Ascending aorta (tissue), 2 donors: ENCODE data around the gene INHBC. TPM values are rescaled to one million over a fixed set of nuclear protein-coding genes. Genes with fewer than 3 reads are reported as not detected.
A peak's percentile ranks its signal among the peaks of the same experiment; 100 is the strongest.
"Not testable (repeated sequence)": the region's sequence is repeated elsewhere in the genome, so short reads cannot be mapped to it uniquely, and the experiment has no call there.

ENCODE experiments used
- DNase-seq, 2 donors: peaks; one replicate each; pipeline ENCODE4 v3.0.0-alpha.2; 2019; ENCODE audit warnings: low spot score in 2 of 2
- H3K27ac ChIP-seq, 2 donors: fragments of 200-600 bp; sonication (generic); one replicate each; pipeline ENCODE4 v1.5.1; 2016 to 2017; ENCODE audit warnings: mild to moderate bottlenecking in 1 of 2
- H3K27me3 ChIP-seq: fragments of 200-600 bp; sonication (generic); one replicate; pipeline ENCODE4 v1.5.1; 2017
- H3K36me3 ChIP-seq, 2 donors: fragments of 200-600 bp; sonication (generic); one replicate each; pipeline ENCODE4 v1.5.1; 2016
- H3K4me1 ChIP-seq, 2 donors: fragments of 200-600 bp; sonication (generic); one replicate each; pipeline ENCODE4 v1.5.1; 2016 to 2017; ENCODE audit warnings: mild to moderate bottlenecking in 1 of 2
- H3K4me3 ChIP-seq, 2 donors: fragments of 200-600 bp; sonication (generic); one replicate each; pipeline ENCODE4 v1.5.1; 2016 to 2017; ENCODE audit warnings: mild to moderate bottlenecking in 1 of 2
- H3K9me3 ChIP-seq, 2 donors: fragments of 200-600 bp; sonication (generic); one replicate each; pipeline ENCODE4 v1.5.1; 2016
- CTCF ChIP-seq, 3 experiments: fragments of 200-600 bp in 2 of 3; fragments of 450-650 bp in 1 of 3; sonication (generic) in 2 of 3; IDR thresholded peaks; one replicate each; pipeline ENCODE4 v1.5.1; 2016 to 2019; ENCODE audit warnings: antibody characterized with exemption in 3 of 3, mild to moderate bottlenecking in 1 of 3, moderate library complexity in 1 of 3
- intact Hi-C: fragments of 100-400 bp; cut with DNase I; formaldehyde crosslinking; loops from one replicate; pipeline ENCODE4 v1.15.1; 2023
- total RNA-seq: library from RNA; depleted of rRNA; stranded (reverse); fragments of >200 nt; gene quantifications from one replicate; pipeline ENCODE4 v1.1.0, GENCODE V29; 2016

The INHBC gene
- total RNA-seq, 1 donor from 2014 or later = not detected

- no peak for TF ChIP-seq CTCF (IDR thresholded peaks at IDR 0.05)
- peaks cover 8 to 10% of the 10 kb centered on the region in 2 donors for H3K4me1 ChIP-seq
- intact Hi-C loops = loop anchor here (2.0 kb wide), 2 partner anchors 28 to 32 kb away; partner anchors contain the start of gene DDIT3
- peak overlapping the region; percentile 63 to 84 for H3K27ac ChIP-seq
- H3K27me3 ChIP-seq = no peaks in the 10 kb centered on the region
- H3K9me3 ChIP-seq = no peaks in the 10 kb centered on the region
- H3K36me3 ChIP-seq = peaks cover 21 to 23% of the 10 kb centered on the region in 2 donors
- DNase-seq = no peak
- peak overlapping the region; percentile 75 for H3K4me3 ChIP-seq
Measured at GRCh38 chr12:57488402-57489156, 54.0 kb downstream of the INHBC start.

GRCh38 chr12:57489157-57489641 lies 54.6 kb downstream of the INHBC start:
- intact Hi-C loops = loop anchor here (2.0 kb wide), 2 partner anchors 28 to 32 kb away; partner anchors contain the start of gene DDIT3
- TF ChIP-seq CTCF (IDR thresholded peaks at IDR 0.05) = no peak
- no peaks in the 10 kb centered on the region for H3K9me3 ChIP-seq
- H3K27me3 ChIP-seq = no peaks in the 10 kb centered on the region
- H3K36me3 ChIP-seq = peaks cover 21 to 27% of the 10 kb centered on the region in 2 donors
- no peak overlapping the region for H3K27ac ChIP-seq
- H3K4me3 ChIP-seq = peak overlapping the region in 1 of 2 donors; percentile 75
- peaks cover 8 to 10% of the 10 kb centered on the region in 2 donors for H3K4me1 ChIP-seq
- no peak for DNase-seq

GRCh38 chr12:57490126-57490525 lies 55.5 kb downstream of the INHBC start:
- TF ChIP-seq CTCF (IDR thresholded peaks at IDR 0.05) = no peak
- Histone ChIP-seq H3K27ac (no peak overlapping the region), H3K4me3 (no peak overlapping the region), H3K9me3 (no peaks in the 10 kb centered on the region), H3K36me3 (peaks cover 21 to 32% of the 10 kb centered on the region in 2 donors), H3K4me1 (peaks cover 8 to 10% of the 10 kb centered on the region in 2 donors), H3K27me3 (no peaks in the 10 kb centered on the region)
- DNase-seq = no peak
- intact Hi-C loops = no loop called here

- peaks cover 8 to 10% of the 10 kb centered on the region in 2 donors for H3K4me1 ChIP-seq
- H3K27me3 ChIP-seq = no peaks in the 10 kb centered on the region
- DNase-seq = no peak
- H3K9me3 ChIP-seq = no peaks in the 10 kb centered on the region
- intact Hi-C loops = no loop called here
- no peak overlapping the region for H3K4me3 ChIP-seq
- peaks cover 22 to 41% of the 10 kb centered on the region in 2 donors for H3K36me3 ChIP-seq
- TF ChIP-seq CTCF (IDR thresholded peaks at IDR 0.05) = no peak
- H3K27ac ChIP-seq = no peak overlapping the region
Measured at GRCh38 chr12:57491393-57492280, 57.1 kb downstream of the INHBC start.

- H3K27me3 ChIP-seq, H3K9me3 ChIP-seq, H3K4me3 ChIP-seq, H3K27ac ChIP-seq, intact Hi-C loops, H3K4me1 ChIP-seq, DNase-seq: not testable (repeated sequence)
- H3K36me3 ChIP-seq = peaks cover 44 to 69% of the 10 kb centered on the region in 2 donors
Measured at GRCh38 chr12:57495051-57495701, 60.6 kb downstream of the INHBC start.
